ENCODE data around the gene LASP1NB.

DNA sequence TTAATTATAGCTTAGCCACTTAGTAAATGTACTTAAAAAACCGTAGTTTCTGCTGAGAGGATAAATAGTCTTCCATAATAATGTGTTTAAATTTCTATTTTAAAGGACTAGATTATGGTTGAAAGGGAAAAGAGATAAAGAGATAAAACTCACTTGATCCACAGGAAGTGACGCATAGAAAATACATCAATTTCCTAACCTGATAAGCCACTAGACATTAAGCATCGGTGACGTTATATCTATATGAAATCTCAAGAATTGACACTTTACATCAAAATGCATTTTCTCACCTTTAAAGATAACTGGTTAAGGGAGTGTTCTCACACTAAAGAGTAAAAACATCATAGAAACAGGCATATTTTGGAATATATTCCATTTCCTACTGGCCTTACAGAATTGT is 36.0 kb downstream of the LASP1NB start:
- TF ChIP-seq, protein P1, sequence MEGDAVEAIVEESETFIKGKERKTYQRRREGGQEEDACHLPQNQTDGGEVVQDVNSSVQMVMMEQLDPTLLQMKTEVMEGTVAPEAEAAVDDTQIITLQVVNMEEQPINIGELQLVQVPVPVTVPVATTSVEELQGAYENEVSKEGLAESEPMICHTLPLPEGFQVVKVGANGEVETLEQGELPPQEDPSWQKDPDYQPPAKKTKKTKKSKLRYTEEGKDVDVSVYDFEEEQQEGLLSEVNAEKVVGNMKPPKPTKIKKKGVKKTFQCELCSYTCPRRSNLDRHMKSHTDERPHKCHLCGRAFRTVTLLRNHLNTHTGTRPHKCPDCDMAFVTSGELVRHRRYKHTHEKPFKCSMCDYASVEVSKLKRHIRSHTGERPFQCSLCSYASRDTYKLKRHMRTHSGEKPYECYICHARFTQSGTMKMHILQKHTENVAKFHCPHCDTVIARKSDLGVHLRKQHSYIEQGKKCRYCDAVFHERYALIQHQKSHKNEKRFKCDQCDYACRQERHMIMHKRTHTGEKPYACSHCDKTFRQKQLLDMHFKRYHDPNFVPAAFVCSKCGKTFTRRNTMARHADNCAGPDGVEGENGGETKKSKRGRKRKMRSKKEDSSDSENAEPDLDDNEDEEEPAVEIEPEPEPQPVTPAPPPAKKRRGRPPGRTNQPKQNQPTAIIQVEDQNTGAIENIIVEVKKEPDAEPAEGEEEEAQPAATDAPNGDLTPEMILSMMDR (IDR thresholded peaks at IDR 0.05; ENCODE audit: poor library complexity, severe bottlenecking) = no peak
- no peak for TF ChIP-seq EP300 (conservative IDR thresholded peaks at IDR 0.05; ENCODE audit: poor library complexity, severe bottlenecking)
- TF ChIP-seq SMC3 (conservative IDR thresholded peaks at IDR 0.05; ENCODE audit: poor library complexity) = no peak
- TF ChIP-seq EZH2 (IDR thresholded peaks at IDR 0.05; ENCODE audit: borderline replicate concordance, insufficient read depth, low read length, poor library complexity, severe bottlenecking) = no peak
- no peak for TF ChIP-seq POLR2AphosphoS5 (IDR thresholded peaks at IDR 0.05)
- TF ChIP-seq TAF1 (IDR thresholded peaks at IDR 0.05; ENCODE audit: low read depth) = no peak

Data from neural cell (in vitro differentiated cells).